HG03571 (cell line): ENCODE measurements around the gene PPY.
"Not testable (repeated sequence)": the region's sequence is repeated elsewhere in the genome, so short reads cannot be mapped to it uniquely, and the experiment has no call there.

Experiments used
- ATAC-seq: cut with Tn5 transposase; IDR thresholded peaks from one replicate; pipeline ENCODE4 v1.9.1; 2021; ENCODE audit not compliant: unreplicated experiment

PPY gene

GRCh38 chr17:43932357-43932756 is 9.9 kb downstream of the PPY start:
- no peak for ATAC-seq

GRCh38 chr17:43931062-43931571 is 11.2 kb downstream of the PPY start:
- ATAC-seq: no peak

GRCh38 chr17:43928609-43929008 is 13.7 kb downstream of the PPY start:
- ATAC-seq: no peak

- ATAC-seq: not testable (repeated sequence)
Observed at GRCh38 chr17:43927929-43928328, 14.3 kb downstream of the PPY start.

GRCh38 chr17:43927060-43927864 is 15.0 kb downstream of the PPY start:
- no peak for ATAC-seq

GRCh38 chr17:43924558-43924957 is 17.7 kb downstream of the PPY start:
- no peak for ATAC-seq

- no peak for ATAC-seq
Observed at GRCh38 chr17:43920500-43921095, 21.7 kb downstream of the PPY start.

- no peak for ATAC-seq
Observed at GRCh38 chr17:43918026-43918389, 24.3 kb downstream of the PPY start.

- ATAC-seq: no peak
Observed at GRCh38 chr17:43917348-43918025, 24.8 kb downstream of the PPY start.

GRCh38 chr17:43917016-43917347 is 25.3 kb downstream of the PPY start:
- ATAC-seq: no peak

- ATAC-seq: no peak
Observed at GRCh38 chr17:43916385-43916784, 25.9 kb downstream of the PPY start.

- no peak for ATAC-seq
Observed at GRCh38 chr17:43915559-43915958, 26.7 kb downstream of the PPY start.

GRCh38 chr17:43914451-43914850 is 27.8 kb downstream of the PPY start:
- no peak for ATAC-seq

- no peak for ATAC-seq
Observed at GRCh38 chr17:43913584-43913983, 28.7 kb downstream of the PPY start.

- ATAC-seq: no peak
Observed at GRCh38 chr17:43912635-43913304, 29.5 kb downstream of the PPY start.

- no peak for ATAC-seq
Observed at GRCh38 chr17:43911904-43912303, 30.4 kb downstream of the PPY start.

- ATAC-seq: no peak
Observed at GRCh38 chr17:43909537-43910231, 32.6 kb downstream of the PPY start.

- no peak for ATAC-seq
Observed at GRCh38 chr17:43907998-43908721, 34.1 kb downstream of the PPY start.

GRCh38 chr17:43907425-43907981 is 34.8 kb downstream of the PPY start, which contains the start of gene MPP2:
Gene MPP2, minus strand, starts transcription at chr17:43907536. Its CDS starts 3,076 bp downstream, at chr17:43904460.
- no peak for ATAC-seq

GRCh38 chr17:43906951-43907424 is 35.3 kb downstream of the PPY start:
- ATAC-seq: no peak
